SU-DHL-6 (cell line): ENCODE measurements around the gene ABR.

Source experiments
- EZH2phosphoT487 ChIP-seq: fragments of 200-600 bp; sonication (generic), shearing (Covaris generic); conservative IDR thresholded peaks from 2 replicates; pipeline ENCODE4 v1.6.1; 2018; ENCODE audit warnings: mild to moderate bottlenecking, antibody characterized with exemption, low read length, moderate library complexity, mixed read lengths
- TF ChIP-seq, protein P1 (sequence below): fragments of 200-600 bp; sonication (generic); IDR thresholded peaks from one replicate; pipeline ENCODE4 v1.5.1; 2017; ENCODE audit warnings: antibody characterized with exemption, mild to moderate bottlenecking, low read length, moderate library complexity; ENCODE audit not compliant: insufficient read depth, poor library complexity, severe bottlenecking

DNA sequence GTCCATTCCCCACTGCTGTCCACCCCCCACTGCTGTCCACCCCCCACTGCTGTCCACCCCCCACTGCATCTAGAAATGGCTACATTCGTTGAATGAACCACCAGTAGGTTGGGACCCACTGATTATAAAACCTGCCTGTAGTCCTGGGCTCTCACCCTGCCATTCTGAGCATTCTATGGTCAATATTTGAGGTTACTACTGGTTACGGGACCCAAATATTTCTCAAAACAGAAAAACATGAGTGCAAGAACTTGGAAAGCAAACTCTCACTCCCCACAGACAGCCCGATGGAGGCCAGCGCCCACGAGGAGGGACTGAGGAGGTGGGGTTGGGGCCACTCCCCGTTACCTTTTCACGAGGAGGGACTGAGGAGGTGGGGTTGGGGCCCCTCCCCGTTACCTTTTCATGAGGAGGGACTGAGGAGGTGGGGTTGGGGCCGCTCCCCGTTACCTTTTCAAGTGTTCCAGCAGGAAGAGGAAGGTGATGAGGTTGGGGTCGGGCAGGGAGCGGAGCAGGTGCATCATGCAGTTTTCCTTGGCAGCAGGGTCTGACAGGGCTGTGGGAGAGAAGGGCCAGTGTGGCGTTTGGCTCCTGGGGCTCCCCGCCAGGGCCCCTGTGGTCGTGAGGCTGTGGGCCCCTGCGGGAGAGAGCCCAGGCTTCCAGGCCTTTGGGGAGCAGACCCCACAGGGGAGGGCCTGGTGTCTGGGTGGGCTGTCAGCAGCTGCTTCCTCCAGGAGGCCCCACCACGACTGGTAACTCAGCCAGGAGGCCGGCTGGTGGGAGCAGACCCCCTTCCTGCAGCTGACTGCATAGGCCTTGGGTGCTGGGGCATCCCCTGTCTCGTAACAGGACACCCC is 170.3 kb downstream of the ABR start:
- TF ChIP-seq, protein P1, sequence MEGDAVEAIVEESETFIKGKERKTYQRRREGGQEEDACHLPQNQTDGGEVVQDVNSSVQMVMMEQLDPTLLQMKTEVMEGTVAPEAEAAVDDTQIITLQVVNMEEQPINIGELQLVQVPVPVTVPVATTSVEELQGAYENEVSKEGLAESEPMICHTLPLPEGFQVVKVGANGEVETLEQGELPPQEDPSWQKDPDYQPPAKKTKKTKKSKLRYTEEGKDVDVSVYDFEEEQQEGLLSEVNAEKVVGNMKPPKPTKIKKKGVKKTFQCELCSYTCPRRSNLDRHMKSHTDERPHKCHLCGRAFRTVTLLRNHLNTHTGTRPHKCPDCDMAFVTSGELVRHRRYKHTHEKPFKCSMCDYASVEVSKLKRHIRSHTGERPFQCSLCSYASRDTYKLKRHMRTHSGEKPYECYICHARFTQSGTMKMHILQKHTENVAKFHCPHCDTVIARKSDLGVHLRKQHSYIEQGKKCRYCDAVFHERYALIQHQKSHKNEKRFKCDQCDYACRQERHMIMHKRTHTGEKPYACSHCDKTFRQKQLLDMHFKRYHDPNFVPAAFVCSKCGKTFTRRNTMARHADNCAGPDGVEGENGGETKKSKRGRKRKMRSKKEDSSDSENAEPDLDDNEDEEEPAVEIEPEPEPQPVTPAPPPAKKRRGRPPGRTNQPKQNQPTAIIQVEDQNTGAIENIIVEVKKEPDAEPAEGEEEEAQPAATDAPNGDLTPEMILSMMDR, result no peak
- TF ChIP-seq EZH2phosphoT487, result no peak
